PFSK-1 (cell line): ENCODE results near the gene TCF4.

Experiments
- FOXP2 ChIP-seq: optimal IDR thresholded peaks from 2 replicates; pipeline ENCODE3; 2011; ENCODE audit warnings: borderline replicate concordance, control low read depth, inconsistent platforms; ENCODE audit not compliant: insufficient read depth; ENCODE audit errors: extremely low read length, extremely low read depth
- POLR2AphosphoS5 ChIP-seq: IDR thresholded peaks from 2 replicates; pipeline ENCODE4 v1.6.1; 2012; ENCODE audit warnings: low read depth, mild to moderate bottlenecking, control low read depth, low read length, moderate library complexity
- REST ChIP-seq, 2 experiments: IDR thresholded peaks; 2 replicates each; pipeline versions ENCODE4 v1.6.1 to v1.8.0; 2011 to 2012; ENCODE audit warnings: low read depth in 2 of 2, low read length in 2 of 2, control low read depth in 1 of 2, inconsistent platforms in 1 of 2, mild to moderate bottlenecking in 1 of 2, moderate library complexity in 1 of 2; ENCODE audit not compliant: insufficient read depth in 1 of 2
- SIN3A ChIP-seq: IDR thresholded peaks from 2 replicates; pipeline ENCODE4 v1.6.1; 2012; ENCODE audit warnings: mild to moderate bottlenecking, low read length, moderate library complexity, borderline replicate concordance; ENCODE audit not compliant: insufficient read depth
- TAF1 ChIP-seq: IDR thresholded peaks from 2 replicates; pipeline ENCODE4 v1.6.1; 2012; ENCODE audit warnings: low read length, control low read depth, borderline replicate concordance; ENCODE audit not compliant: insufficient read depth

TCF4 gene

GRCh38 chr18:55253814-55254213, 334.2 kb downstream of the TCF4 start:
- no peak for TF ChIP-seq REST (IDR thresholded peaks at IDR 0.05; ENCODE audit: insufficient read depth in 1 of 2, low read depth in 2 of 2, low read length in 2 of 2)
- TF ChIP-seq TAF1, result no peak
- no peak for TF ChIP-seq POLR2AphosphoS5
- TF ChIP-seq FOXP2, result no peak
- TF ChIP-seq SIN3A, result no peak

DNA sequence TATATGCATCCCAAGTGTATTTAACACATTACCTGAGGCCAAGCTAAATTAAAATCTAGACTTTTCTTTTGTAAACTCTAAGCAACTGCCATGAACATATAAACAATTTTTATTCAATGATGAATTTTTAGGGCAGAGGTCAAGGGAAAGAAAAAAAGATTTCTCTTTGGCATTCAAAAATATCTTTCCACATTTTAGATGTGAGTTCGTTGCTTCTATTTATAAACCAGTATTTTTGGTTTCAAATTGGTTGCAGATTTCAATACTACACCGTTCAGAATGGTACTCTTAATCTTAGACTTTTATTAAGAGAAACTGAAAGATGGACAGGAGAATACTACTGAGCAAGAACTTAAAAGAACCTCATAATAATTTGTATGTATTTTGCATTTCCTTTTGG, 335.1 kb downstream of the TCF4 start:
- TF ChIP-seq REST (IDR thresholded peaks at IDR 0.05; ENCODE audit: insufficient read depth in 1 of 2, low read depth in 2 of 2, low read length in 2 of 2), result no peak
- no peak for TF ChIP-seq FOXP2
- no peak for TF ChIP-seq POLR2AphosphoS5
- TF ChIP-seq TAF1, result no peak
- TF ChIP-seq SIN3A, result no peak

DNA sequence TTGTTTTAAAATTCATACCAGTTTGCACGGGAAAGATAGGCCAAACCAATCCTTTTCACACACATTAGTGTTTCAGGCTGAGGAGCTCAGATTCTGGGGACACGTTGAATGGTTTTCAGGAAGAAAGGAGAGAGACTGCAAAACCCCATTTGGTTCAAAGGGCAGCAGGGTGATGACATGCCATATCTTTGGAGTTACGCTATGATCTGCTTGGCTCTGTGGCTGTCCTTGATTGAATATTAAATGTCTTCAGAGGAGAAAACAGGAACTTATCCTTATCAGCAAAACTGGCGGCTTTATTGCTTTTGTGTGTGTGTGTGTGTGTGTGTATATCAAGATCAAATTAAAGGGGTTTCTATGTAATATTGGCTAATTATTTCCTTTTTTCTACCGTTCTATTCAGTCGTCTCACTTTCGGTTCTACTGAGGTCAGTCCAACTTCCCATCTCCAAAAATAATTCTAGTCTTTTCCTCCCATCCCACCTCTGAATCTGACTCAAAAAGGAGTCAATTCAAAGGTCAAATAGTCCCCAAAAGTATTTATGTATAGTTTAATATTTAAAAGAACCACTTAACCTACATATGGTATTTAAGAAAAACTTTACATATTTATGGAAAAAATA, 335.8 kb downstream of the TCF4 start:
- TF ChIP-seq REST (IDR thresholded peaks at IDR 0.05; ENCODE audit: insufficient read depth in 1 of 2, low read depth in 2 of 2, low read length in 2 of 2), result no peak

DNA sequence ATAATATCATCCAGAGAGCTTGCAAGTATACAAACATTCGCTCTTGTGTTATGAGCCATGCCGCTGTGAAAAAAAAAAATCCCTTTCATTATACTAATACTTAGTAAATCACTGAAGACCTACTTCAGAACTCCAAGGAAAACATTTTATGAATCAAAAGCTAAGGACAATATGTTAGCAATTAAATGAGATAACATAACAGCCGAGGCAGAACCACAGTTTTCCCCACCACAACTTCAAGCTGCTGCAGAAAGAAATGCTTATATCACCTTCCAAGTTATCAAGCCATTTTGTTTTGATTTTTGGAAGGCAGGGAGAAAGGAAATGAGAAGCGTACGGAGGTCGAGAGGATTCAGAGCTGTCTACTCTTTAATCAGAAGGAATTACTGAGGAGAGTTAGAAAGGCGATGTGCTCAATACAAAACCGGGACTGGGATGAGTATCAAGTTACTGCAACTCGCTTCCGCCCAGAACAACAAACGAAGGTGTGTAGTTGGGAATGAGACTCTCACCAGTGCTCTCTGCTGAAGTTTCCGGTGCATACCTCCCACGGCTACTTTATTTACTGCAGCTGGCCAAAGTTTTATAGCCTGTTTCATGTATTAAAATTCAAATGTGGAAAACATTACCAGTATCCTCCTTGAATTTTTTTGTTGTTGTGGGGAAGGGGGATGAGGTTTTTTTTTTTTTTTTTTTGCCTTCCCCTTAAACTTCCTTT, 336.6 kb downstream of the TCF4 start:
- TF ChIP-seq TAF1, result no peak
- peak; percentile 81; the same call in 1 of the 2 replicates for TF ChIP-seq SIN3A

DNA sequence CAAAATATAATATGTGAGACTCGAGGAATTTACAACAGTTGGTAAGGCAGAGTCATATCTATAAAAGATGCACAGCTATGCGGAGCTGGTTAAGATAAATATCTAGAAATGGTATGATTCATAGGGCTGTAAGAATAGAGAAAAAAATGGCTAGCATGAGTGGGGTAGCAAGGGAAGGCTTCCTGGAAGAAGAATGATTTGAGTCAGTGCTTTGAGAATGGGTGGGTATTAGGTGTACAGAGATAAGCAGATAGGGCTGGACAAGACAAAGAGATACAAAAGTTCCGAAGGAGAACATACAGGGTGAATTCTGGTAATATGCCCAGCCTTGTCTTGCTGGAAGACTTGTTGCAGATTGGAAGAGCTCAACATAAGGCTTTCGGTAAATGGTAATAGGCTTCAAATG, 337.2 kb downstream of the TCF4 start:
- TF ChIP-seq SIN3A, result no peak
- TF ChIP-seq REST (IDR thresholded peaks at IDR 0.05; ENCODE audit: insufficient read depth in 1 of 2, low read depth in 2 of 2, low read length in 2 of 2), result no peak
- TF ChIP-seq TAF1, result no peak
- TF ChIP-seq POLR2AphosphoS5, result no peak
- no peak for TF ChIP-seq FOXP2
